Astrocyte of the cerebellum (primary cell): Measurements from ENCODE around the gene DNMBP.

Source experiments
- DNase-seq: peaks from one replicate; pipeline ENCODE4 v3.0.0-alpha.2; 2011; ENCODE audit warnings: low read depth
- H3K4me3 ChIP-seq: 2 replicates; pipeline ENCODE4 v1.5.1; 2011; ENCODE audit warnings: mild to moderate bottlenecking, low read depth, low read length, moderate library complexity
- in situ Hi-C: cut with HindIII; loops from 2 replicates; pipeline ENCODE4 v1.10.0; 2017; ENCODE audit warnings: low sequenced_read_pairs
- TF ChIP-seq, protein P1 (sequence below): IDR thresholded peaks from 2 replicates; pipeline ENCODE4 v1.5.1; 2012; ENCODE audit warnings: low read length, low read depth, moderate library complexity, mild to moderate bottlenecking; ENCODE audit errors: missing control alignments

DNMBP gene

GRCh38 chr10:100027416-100027815 is 17.7 kb upstream of the DNMBP start:
- no peak overlapping the region for H3K4me3 ChIP-seq
- TF ChIP-seq, protein P1, sequence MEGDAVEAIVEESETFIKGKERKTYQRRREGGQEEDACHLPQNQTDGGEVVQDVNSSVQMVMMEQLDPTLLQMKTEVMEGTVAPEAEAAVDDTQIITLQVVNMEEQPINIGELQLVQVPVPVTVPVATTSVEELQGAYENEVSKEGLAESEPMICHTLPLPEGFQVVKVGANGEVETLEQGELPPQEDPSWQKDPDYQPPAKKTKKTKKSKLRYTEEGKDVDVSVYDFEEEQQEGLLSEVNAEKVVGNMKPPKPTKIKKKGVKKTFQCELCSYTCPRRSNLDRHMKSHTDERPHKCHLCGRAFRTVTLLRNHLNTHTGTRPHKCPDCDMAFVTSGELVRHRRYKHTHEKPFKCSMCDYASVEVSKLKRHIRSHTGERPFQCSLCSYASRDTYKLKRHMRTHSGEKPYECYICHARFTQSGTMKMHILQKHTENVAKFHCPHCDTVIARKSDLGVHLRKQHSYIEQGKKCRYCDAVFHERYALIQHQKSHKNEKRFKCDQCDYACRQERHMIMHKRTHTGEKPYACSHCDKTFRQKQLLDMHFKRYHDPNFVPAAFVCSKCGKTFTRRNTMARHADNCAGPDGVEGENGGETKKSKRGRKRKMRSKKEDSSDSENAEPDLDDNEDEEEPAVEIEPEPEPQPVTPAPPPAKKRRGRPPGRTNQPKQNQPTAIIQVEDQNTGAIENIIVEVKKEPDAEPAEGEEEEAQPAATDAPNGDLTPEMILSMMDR, result no peak
- in situ Hi-C loops, result no loop called here
- no peak for DNase-seq

- in situ Hi-C loops, result no loop called here
- TF ChIP-seq, protein P1, result no peak
- H3K4me3 ChIP-seq, result no peak overlapping the region
- no peak for DNase-seq
These were observed 15.8 kb upstream of the DNMBP start for GRCh38 chr10:100025576-100025975.

- TF ChIP-seq, protein P1, result no peak
- in situ Hi-C loops, result no loop called here
- H3K4me3 ChIP-seq, result no peak overlapping the region
- DNase-seq, result no peak
These were observed 15.0 kb upstream of the DNMBP start for GRCh38 chr10:100024748-100025147.

DNA sequence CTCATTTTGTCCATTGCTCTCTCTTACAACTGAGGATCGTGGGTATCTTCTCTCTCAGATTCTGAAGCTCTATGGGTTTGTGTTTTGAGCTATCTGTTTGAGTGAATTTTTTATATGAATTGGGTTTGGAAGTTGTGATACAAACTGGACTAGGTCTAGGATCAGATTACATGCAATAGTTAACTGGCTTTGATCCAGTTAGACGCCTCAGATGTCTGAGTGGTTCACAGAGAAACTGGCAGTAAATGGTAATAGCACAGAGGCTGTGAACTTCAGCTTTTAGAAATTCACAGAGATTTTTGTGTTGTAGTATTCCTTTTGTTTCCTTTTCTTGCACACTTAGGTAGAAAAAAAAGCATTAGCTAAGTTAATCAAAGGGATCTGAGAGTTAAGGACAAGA is 12.7 kb upstream of the DNMBP start:
- TF ChIP-seq, protein P1, result no peak
- in situ Hi-C loops, result no loop called here
- H3K4me3 ChIP-seq, result no peak overlapping the region
- peak; percentile 28 for DNase-seq

GRCh38 chr10:100021322-100021721 is 11.6 kb upstream of the DNMBP start:
- no peak for DNase-seq
- in situ Hi-C loops, result no loop called here
- no peak overlapping the region for H3K4me3 ChIP-seq
- TF ChIP-seq, protein P1, result no peak

DNA sequence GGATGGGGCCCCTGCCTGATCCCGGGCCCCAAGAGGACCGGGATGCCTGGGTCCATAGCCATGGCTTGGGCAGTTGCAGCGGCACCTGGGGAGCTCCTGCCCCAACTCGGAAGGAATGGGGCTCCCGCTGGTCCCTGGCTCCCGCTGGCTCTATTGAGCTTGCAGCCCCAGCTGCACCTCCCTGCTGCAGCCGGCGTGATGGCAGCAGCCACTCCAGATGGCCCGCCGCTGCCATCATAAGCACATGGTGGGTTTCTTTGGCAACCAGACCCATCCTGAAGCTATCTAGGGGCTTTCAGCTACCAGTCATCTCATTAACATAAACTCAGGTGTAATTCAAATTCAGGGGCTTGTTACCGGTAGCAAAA is 11.1 kb upstream of the DNMBP start:
- in situ Hi-C loops, result no loop called here
- DNase-seq, result no peak
- TF ChIP-seq, protein P1, result no peak
- no peak overlapping the region for H3K4me3 ChIP-seq
